Measurements from ENCODE around the gene NHERF1. TPM values are rescaled to one million over a fixed set of nuclear protein-coding genes. Genes with fewer than 3 reads are reported as not detected.

Gene NHERF1
- total and polyA plus RNA-seq, 2 donors from 2014 or later: 71.3 to 448 TPM

DNA sequence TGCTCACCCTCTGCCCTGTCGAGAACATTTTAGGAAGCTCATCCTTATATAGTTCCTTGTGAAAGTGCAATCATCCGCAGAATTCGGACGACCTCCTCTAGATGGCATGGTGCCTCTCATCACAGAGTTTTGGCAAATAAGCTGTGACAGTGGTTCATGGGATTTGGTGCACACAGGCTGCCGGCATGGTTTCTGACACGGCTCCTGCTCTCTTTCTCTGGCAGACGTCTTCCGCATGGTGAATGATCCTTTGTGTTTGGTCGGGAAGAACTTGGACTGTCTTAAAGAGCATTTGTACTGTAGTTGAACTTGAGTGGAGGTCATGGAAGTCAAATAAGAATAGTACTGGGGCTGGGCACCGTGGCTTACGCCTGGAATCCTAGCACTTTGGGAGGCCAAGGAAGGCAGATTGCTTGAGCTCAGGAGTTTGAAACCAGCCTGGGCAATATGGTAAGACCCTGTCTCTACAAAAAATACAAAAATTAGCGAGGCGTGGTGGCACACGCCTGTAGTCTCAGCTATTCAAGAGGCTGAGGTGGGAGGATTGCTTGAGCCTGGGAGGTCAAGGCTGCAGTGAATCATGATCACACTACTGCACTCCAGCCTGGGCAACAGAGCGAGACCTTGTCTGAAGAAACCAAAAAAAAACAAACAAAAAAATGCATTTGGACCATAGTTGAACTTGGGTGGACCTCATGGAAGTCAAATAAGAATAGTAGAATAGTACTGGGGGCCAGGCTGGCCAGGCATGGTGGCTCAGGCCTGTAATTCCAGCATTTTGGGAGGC, 62.5 kb downstream of the NHERF1 start:
- H3K4me1 ChIP-seq (ENCODE audit: control insufficient read depth in 2 of 3, insufficient read depth in 2 of 3, low read depth in 1 of 3, low read length in 3 of 3): no peaks in the 10 kb centered on the region
- no peak overlapping the region for H3K4me3 ChIP-seq (ENCODE audit: low read length in 3 of 3)
- TF ChIP-seq, protein P1, sequence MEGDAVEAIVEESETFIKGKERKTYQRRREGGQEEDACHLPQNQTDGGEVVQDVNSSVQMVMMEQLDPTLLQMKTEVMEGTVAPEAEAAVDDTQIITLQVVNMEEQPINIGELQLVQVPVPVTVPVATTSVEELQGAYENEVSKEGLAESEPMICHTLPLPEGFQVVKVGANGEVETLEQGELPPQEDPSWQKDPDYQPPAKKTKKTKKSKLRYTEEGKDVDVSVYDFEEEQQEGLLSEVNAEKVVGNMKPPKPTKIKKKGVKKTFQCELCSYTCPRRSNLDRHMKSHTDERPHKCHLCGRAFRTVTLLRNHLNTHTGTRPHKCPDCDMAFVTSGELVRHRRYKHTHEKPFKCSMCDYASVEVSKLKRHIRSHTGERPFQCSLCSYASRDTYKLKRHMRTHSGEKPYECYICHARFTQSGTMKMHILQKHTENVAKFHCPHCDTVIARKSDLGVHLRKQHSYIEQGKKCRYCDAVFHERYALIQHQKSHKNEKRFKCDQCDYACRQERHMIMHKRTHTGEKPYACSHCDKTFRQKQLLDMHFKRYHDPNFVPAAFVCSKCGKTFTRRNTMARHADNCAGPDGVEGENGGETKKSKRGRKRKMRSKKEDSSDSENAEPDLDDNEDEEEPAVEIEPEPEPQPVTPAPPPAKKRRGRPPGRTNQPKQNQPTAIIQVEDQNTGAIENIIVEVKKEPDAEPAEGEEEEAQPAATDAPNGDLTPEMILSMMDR (IDR thresholded peaks at IDR 0.05; ENCODE audit: borderline replicate concordance, extremely low read depth, insufficient read depth): no peak
- no peak overlapping the region for H3K27ac ChIP-seq (ENCODE audit: low read depth in 2 of 2, low read length in 2 of 2)
- H3K9me3 ChIP-seq (ENCODE audit: control insufficient read depth in 2 of 3, insufficient read depth in 1 of 3, low read length in 3 of 3): no peaks in the 10 kb centered on the region
- DNase-seq (no peak), FAIRE-seq (no peak)
- no peaks in the 10 kb centered on the region for H3K27me3 ChIP-seq (ENCODE audit: control insufficient read depth, insufficient read depth, low read length)
- H3K9ac ChIP-seq (ENCODE audit: low read length in 3 of 3): no peak overlapping the region
- intact Hi-C loops (cut with DNase I): no loop called here
- H3K36me3 ChIP-seq (ENCODE audit: control insufficient read depth in 2 of 3, insufficient read depth in 3 of 3, low read length in 3 of 3): no peaks in the 10 kb centered on the region

GRCh38 chr17:74812109-74813009, 63.9 kb downstream of the NHERF1 start:
- no peak overlapping the region for H3K27ac ChIP-seq (ENCODE audit: low read depth in 2 of 2, low read length in 2 of 2)
- H3K9me3 ChIP-seq (ENCODE audit: control insufficient read depth in 2 of 3, insufficient read depth in 1 of 3, low read length in 3 of 3): no peaks in the 10 kb centered on the region
- no peak overlapping the region for H3K9ac ChIP-seq (ENCODE audit: low read length in 3 of 3)
- intact Hi-C loops (cut with DNase I): no loop called here
- H3K36me3 ChIP-seq (ENCODE audit: control insufficient read depth in 2 of 3, insufficient read depth in 3 of 3, low read length in 3 of 3): no peaks in the 10 kb centered on the region
- no peaks in the 10 kb centered on the region for H3K27me3 ChIP-seq (ENCODE audit: control insufficient read depth, insufficient read depth, low read length)
- no peak for FAIRE-seq
- peak in 4 of 5 donors; percentile 76 to 92 (median 88) for DNase-seq
- TF ChIP-seq, protein P1 (IDR thresholded peaks at IDR 0.05; ENCODE audit: borderline replicate concordance, extremely low read depth, insufficient read depth): no peak
- H3K4me1 ChIP-seq (ENCODE audit: control insufficient read depth in 2 of 3, insufficient read depth in 2 of 3, low read depth in 1 of 3, low read length in 3 of 3): no peaks in the 10 kb centered on the region
- peak overlapping the region in 1 of 3 donors; percentile 46 for H3K4me3 ChIP-seq (ENCODE audit: low read length in 3 of 3)

- FAIRE-seq: no peak
- H3K4me1 ChIP-seq (ENCODE audit: control insufficient read depth in 2 of 3, insufficient read depth in 2 of 3, low read depth in 1 of 3, low read length in 3 of 3): no peaks in the 10 kb centered on the region
These were observed 66.0 kb downstream of the NHERF1 start for GRCh38 chr17:74814453-74814852.

More at GRCh38 chr17:74814453-74814852, 66.0 kb downstream of the NHERF1 start:
- TF ChIP-seq, protein P1 (IDR thresholded peaks at IDR 0.05; ENCODE audit: borderline replicate concordance, extremely low read depth, insufficient read depth): no peak
- no peak overlapping the region for H3K9ac ChIP-seq (ENCODE audit: low read length in 3 of 3)
- H3K9me3 ChIP-seq (ENCODE audit: control insufficient read depth in 2 of 3, insufficient read depth in 1 of 3, low read length in 3 of 3): no peaks in the 10 kb centered on the region
- no peaks in the 10 kb centered on the region for H3K27me3 ChIP-seq (ENCODE audit: control insufficient read depth, insufficient read depth, low read length)
- no peak overlapping the region for H3K4me3 ChIP-seq (ENCODE audit: low read length in 3 of 3)
- intact Hi-C loops (cut with DNase I): no loop called here
- H3K27ac ChIP-seq (ENCODE audit: low read depth in 2 of 2, low read length in 2 of 2): no peak overlapping the region
- no peaks in the 10 kb centered on the region for H3K36me3 ChIP-seq (ENCODE audit: control insufficient read depth in 2 of 3, insufficient read depth in 3 of 3, low read length in 3 of 3)
- no peak for DNase-seq
